ENCODE data around the gene JPH2. TPM values are rescaled to one million over a fixed set of nuclear protein-coding genes. Genes with fewer than 3 reads are reported as not detected.

JPH2 gene
- total RNA-seq, 1 donor from 2014 or later = not detected

GRCh38 chr20:44208165-44208564 lies 21.2 kb upstream of the JPH2 start:
- intact Hi-C loops (cut with micrococcal nuclease) = loop anchor here (5.0 kb wide), 1 partner anchor 456 kb away; no protein-coding TSS in a partner anchor
- H3K4me1 Mint-ChIP-seq = peaks cover 65% of the 10 kb centered on the region
- peak overlapping the region; percentile 98 for H3K27ac Mint-ChIP-seq
- TF ChIP-seq CTCF (IDR thresholded peaks at IDR 0.05) = no peak
- peak overlapping the region; percentile 98 for H3K4me3 Mint-ChIP-seq
- CTCF ChIA-PET = interaction anchor here (0.6 to 1.5 kb wide), 2 partner anchors 9 to 251 kb away, joined by 4 to 5 read pairs; no protein-coding TSS in a partner anchor
- no peaks in the 10 kb centered on the region for H3K9me3 Mint-ChIP-seq
- POLR2A ChIA-PET = interaction anchor here (0.6 to 2.0 kb wide), 8 partner anchors 9 to 751 kb away, joined by 3 to 10 read pairs (median 4); partner anchors contain the start of genes FITM2, SRSF6 and YWHAB
- ATAC-seq (ENCODE audit: low read depth) (no peak), DNase-seq (no peak)
- no peaks in the 10 kb centered on the region for H3K27me3 Mint-ChIP-seq
- H3K36me3 Mint-ChIP-seq (ENCODE audit: low read depth) = peaks cover 43% of the 10 kb centered on the region

GRCh38 chr20:44207126-44207723 lies 20.2 kb upstream of the JPH2 start:
- H3K4me3 Mint-ChIP-seq = peak overlapping the region; percentile 98
- H3K27me3 Mint-ChIP-seq = no peaks in the 10 kb centered on the region
- peaks cover 68% of the 10 kb centered on the region for H3K4me1 Mint-ChIP-seq
- ATAC-seq (ENCODE audit: low read depth) = no peak
- peaks cover 50% of the 10 kb centered on the region for H3K36me3 Mint-ChIP-seq (ENCODE audit: low read depth)
- intact Hi-C loops (cut with micrococcal nuclease) = loop anchor here (5.0 kb wide), 1 partner anchor 455 kb away; no protein-coding TSS in a partner anchor
- CTCF ChIA-PET = interaction anchor here (1.4 to 1.5 kb wide), 2 partner anchors 10 to 17 kb away, joined by 5 read pairs; no protein-coding TSS in a partner anchor
- no peaks in the 10 kb centered on the region for H3K9me3 Mint-ChIP-seq
- no peak for TF ChIP-seq CTCF (IDR thresholded peaks at IDR 0.05)
- H3K27ac Mint-ChIP-seq = peak overlapping the region; percentile 98
- POLR2A ChIA-PET = no interaction called here
- no peak for DNase-seq

- ATAC-seq (ENCODE audit: low read depth) = no peak
- ChIA-PET POLR2A (no interaction called here), CTCF (interaction anchor here (1.4 kb wide), 1 partner anchor 16 kb away, joined by 5 read pairs; no protein-coding TSS in a partner anchor)
- no peak for DNase-seq
- H3K27me3 Mint-ChIP-seq = no peaks in the 10 kb centered on the region
- peaks cover 61% of the 10 kb centered on the region for H3K36me3 Mint-ChIP-seq (ENCODE audit: low read depth)
- peaks cover 61% of the 10 kb centered on the region for H3K4me1 Mint-ChIP-seq
- peak overlapping the region; percentile 19 for H3K4me3 Mint-ChIP-seq
- intact Hi-C loops (cut with micrococcal nuclease) = loop anchor here (5.0 kb wide), 1 partner anchor 454 kb away; no protein-coding TSS in a partner anchor
- no peak for TF ChIP-seq CTCF (IDR thresholded peaks at IDR 0.05)
- H3K9me3 Mint-ChIP-seq = no peaks in the 10 kb centered on the region
- H3K27ac Mint-ChIP-seq = peak overlapping the region; percentile 63
Measured at GRCh38 chr20:44206132-44206531, 19.1 kb upstream of the JPH2 start.

- no peaks in the 10 kb centered on the region for H3K27me3 Mint-ChIP-seq
Measured at GRCh38 chr20:44204832-44205215, 17.8 kb upstream of the JPH2 start.

More at GRCh38 chr20:44204832-44205215, 17.8 kb upstream of the JPH2 start:
- ChIA-PET POLR2A (no interaction called here), CTCF (interaction anchor here (1.5 kb wide), 1 partner anchor 14 kb away, joined by 3 read pairs; no protein-coding TSS in a partner anchor)
- TF ChIP-seq CTCF (IDR thresholded peaks at IDR 0.05) = no peak
- no peak overlapping the region for H3K4me3 Mint-ChIP-seq
- DNase-seq (no peak), ATAC-seq (ENCODE audit: low read depth) (no peak)
- peaks cover 56% of the 10 kb centered on the region for H3K4me1 Mint-ChIP-seq
- intact Hi-C loops (cut with micrococcal nuclease) = loop anchor here (5.0 kb wide), 1 partner anchor 453 kb away; no protein-coding TSS in a partner anchor
- no peak overlapping the region for H3K27ac Mint-ChIP-seq
- no peaks in the 10 kb centered on the region for H3K9me3 Mint-ChIP-seq
- H3K36me3 Mint-ChIP-seq (ENCODE audit: low read depth) = peaks cover 65% of the 10 kb centered on the region
